Uterus (tissue), 4 donors: ENCODE data around the gene LMBRD1. TPM values are rescaled to one million over a fixed set of nuclear protein-coding genes. Genes with fewer than 3 reads are reported as not detected.
"Not testable (repeated sequence)": the region's sequence is repeated elsewhere in the genome, so short reads cannot be mapped to it uniquely, and the experiment has no call there.

ENCODE experiments used
- DNase-seq, 2 donors: peaks; one replicate each; pipeline ENCODE4 v3.0.0-alpha.2; 2019 to 2020
- H3K27ac ChIP-seq, 2 donors: fragments of 200-600 bp; sonication (generic); 1 replicate in 1 of 2; 2 replicates in 1 of 2; pipeline ENCODE4 v1.5.1; 2016 to 2018
- H3K27me3 ChIP-seq, 2 donors: fragments of 200-600 bp; sonication (generic); one replicate each; pipeline ENCODE4 v1.5.1; 2018 to 2019; ENCODE audit warnings: control low read depth in 1 of 2
- H3K36me3 ChIP-seq, 2 donors: fragments of 200-600 bp; sonication (generic); one replicate each; pipeline ENCODE4 v1.5.1; 2019; ENCODE audit warnings: control low read depth in 1 of 2
- H3K4me1 ChIP-seq, 2 donors: fragments of 200-600 bp; sonication (generic); one replicate each; pipeline ENCODE4 v1.5.1; 2018 to 2019; ENCODE audit warnings: control low read depth in 1 of 2
- H3K4me3 ChIP-seq, 2 donors: fragments of 200-600 bp; sonication (generic); 1 replicate in 1 of 2; 2 replicates in 1 of 2; pipeline ENCODE4 v1.5.1; 2018 to 2019; ENCODE audit warnings: mild to moderate bottlenecking in 1 of 2
- H3K9me3 ChIP-seq, 2 donors: fragments of 200-600 bp; sonication (generic); one replicate each; pipeline ENCODE4 v1.5.1; 2019; ENCODE audit warnings: control low read depth in 1 of 2
- CTCF ChIP-seq, 4 experiments: fragments of 200-600 bp in 2 of 4; fragments of 450-650 bp in 2 of 4; sonication (generic) in 2 of 4; IDR thresholded peaks; one replicate each; pipeline ENCODE4 v1.5.1; 2016 to 2019; ENCODE audit warnings: antibody characterized with exemption in 4 of 4, mild to moderate bottlenecking in 2 of 4, moderate library complexity in 1 of 4
- POLR2A ChIP-seq, 2 donors: fragments of 450-650 bp; IDR thresholded peaks; one replicate each; pipeline ENCODE4 v1.6.1; 2016; ENCODE audit warnings: antibody characterized with exemption in 2 of 2, mild to moderate bottlenecking in 1 of 2, moderate library complexity in 1 of 2
- intact Hi-C: fragments of 100-400 bp; cut with DNase I; formaldehyde crosslinking; loops from one replicate; pipeline ENCODE4 v1.15.1; 2023; ENCODE audit warnings: low total_unique reads
- total RNA-seq, 4 donors: library from RNA; depleted of rRNA in 3 of 4; stranded (reverse); fragments of >200 nt in 3 of 4; gene quantifications; one replicate each; pipeline versions ENCODE4 v1.1.0 to v1.2.4, GENCODE V29; 2014 to 2023
- donor health status: DM: yes; HTN: yes; CAD: no.

The LMBRD1 gene
- total RNA-seq, 4 donors from 2014 or later, result 16.9 to 82.4 (median 69.9) TPM

- intact Hi-C loops, result no loop called here
- no peak for DNase-seq
- Histone ChIP-seq H3K9me3 (no peaks in the 10 kb centered on the region), H3K36me3 (no peaks in the 10 kb centered on the region), H3K4me3 (no peak overlapping the region), H3K27me3 (no peaks in the 10 kb centered on the region), H3K4me1 (no peaks in the 10 kb centered on the region), H3K27ac (no peak overlapping the region)
- TF ChIP-seq POLR2A (IDR thresholded peaks at IDR 0.05) (no peak), CTCF (IDR thresholded peaks at IDR 0.05) (no peak)
These were observed 7.2 kb downstream of the LMBRD1 start for GRCh38 chr6:69789578-69789977.

- H3K9me3 ChIP-seq, H3K36me3 ChIP-seq, intact Hi-C loops, H3K27ac ChIP-seq, H3K4me1 ChIP-seq, H3K4me3 ChIP-seq, H3K27me3 ChIP-seq, DNase-seq: not testable (repeated sequence)
These were observed 9.4 kb downstream of the LMBRD1 start for GRCh38 chr6:69787436-69787835.

GRCh38 chr6:69785697-69786096, 11.1 kb downstream of the LMBRD1 start:
- intact Hi-C loops, result no loop called here
- DNase-seq, result no peak
- Histone ChIP-seq H3K27ac (no peak overlapping the region), H3K9me3 (no peaks in the 10 kb centered on the region), H3K36me3 (no peaks in the 10 kb centered on the region), H3K4me1 (no peaks in the 10 kb centered on the region), H3K4me3 (no peak overlapping the region), H3K27me3 (no peaks in the 10 kb centered on the region)
- no peak for TF ChIP-seq POLR2A (IDR thresholded peaks at IDR 0.05)

- intact Hi-C loops, result no loop called here
- DNase-seq, result no peak
These were observed 12.0 kb downstream of the LMBRD1 start for GRCh38 chr6:69784595-69785377.

GRCh38 chr6:69783108-69783507, 13.7 kb downstream of the LMBRD1 start:
- DNase-seq, result no peak
- H3K36me3 ChIP-seq, result no peaks in the 10 kb centered on the region
- no peaks in the 10 kb centered on the region for H3K27me3 ChIP-seq
- no peaks in the 10 kb centered on the region for H3K4me1 ChIP-seq
- no peak overlapping the region for H3K4me3 ChIP-seq
- TF ChIP-seq CTCF (IDR thresholded peaks at IDR 0.05) (no peak), POLR2A (IDR thresholded peaks at IDR 0.05) (no peak)
- H3K27ac ChIP-seq, result no peak overlapping the region
- H3K9me3 ChIP-seq, result no peaks in the 10 kb centered on the region
- intact Hi-C loops, result no loop called here

More at GRCh38 chr6:69784595-69785377, 12.0 kb downstream of the LMBRD1 start:
- no peaks in the 10 kb centered on the region for H3K27me3 ChIP-seq
- no peaks in the 10 kb centered on the region for H3K4me1 ChIP-seq
- TF ChIP-seq POLR2A (IDR thresholded peaks at IDR 0.05), result no peak
- TF ChIP-seq CTCF (IDR thresholded peaks at IDR 0.05), result no peak
- H3K4me3 ChIP-seq, result no peak overlapping the region
- no peak overlapping the region for H3K27ac ChIP-seq
- H3K36me3 ChIP-seq, result no peaks in the 10 kb centered on the region
- H3K9me3 ChIP-seq, result no peaks in the 10 kb centered on the region

GRCh38 chr6:69780585-69781178, 16.1 kb downstream of the LMBRD1 start:
- DNase-seq, result no peak
- Histone ChIP-seq H3K27ac (no peak overlapping the region), H3K27me3 (no peaks in the 10 kb centered on the region), H3K36me3 (no peaks in the 10 kb centered on the region), H3K9me3 (no peaks in the 10 kb centered on the region), H3K4me3 (no peak overlapping the region), H3K4me1 (no peaks in the 10 kb centered on the region)
- intact Hi-C loops, result no loop called here
- TF ChIP-seq CTCF (IDR thresholded peaks at IDR 0.05), result no peak
- no peak for TF ChIP-seq POLR2A (IDR thresholded peaks at IDR 0.05)
